Stimulated activated CD4-positive, alpha-beta T cell treated with anti-CD3 and anti-CD28 coated beads, Interleukin-1b, Interleukin-23, amount 100 ng/mL, for 24 hours (primary cell): ENCODE measurements around the gene GDI2.

ENCODE experiments used
- DNase-seq, 4 experiments: peaks; one replicate each; pipeline ENCODE4 v3.0.0-alpha.2; 2020; ENCODE audit warnings: low read depth in 4 of 4, low spot score in 1 of 4

The GDI2 gene

GRCh38 chr10:5746197-5746596 is 67.0 kb downstream of the GDI2 start:
- DNase-seq = no peak

- no peak for DNase-seq
These were observed 68.4 kb downstream of the GDI2 start for GRCh38 chr10:5744849-5745248.

GRCh38 chr10:5743736-5744135 is 69.5 kb downstream of the GDI2 start:
- DNase-seq = no peak

GRCh38 chr10:5742116-5742515 is 71.1 kb downstream of the GDI2 start:
- no peak for DNase-seq

GRCh38 chr10:5741276-5741675 is 72.0 kb downstream of the GDI2 start:
- DNase-seq = no peak

GRCh38 chr10:5738427-5738826 is 74.8 kb downstream of the GDI2 start:
- no peak for DNase-seq

GRCh38 chr10:5737352-5737751 is 75.9 kb downstream of the GDI2 start:
- DNase-seq = no peak

GRCh38 chr10:5736591-5736990 is 76.6 kb downstream of the GDI2 start:
- no peak for DNase-seq

- DNase-seq = no peak
These were observed 78.1 kb downstream of the GDI2 start for GRCh38 chr10:5735119-5735518.

- no peak for DNase-seq
These were observed 81.1 kb downstream of the GDI2 start for GRCh38 chr10:5732141-5732540.

GRCh38 chr10:5731559-5731958 is 81.7 kb downstream of the GDI2 start:
- no peak for DNase-seq

GRCh38 chr10:5730766-5731165 is 82.5 kb downstream of the GDI2 start:
- no peak for DNase-seq

- DNase-seq = no peak
These were observed 89.5 kb downstream of the GDI2 start for GRCh38 chr10:5723692-5724091.

GRCh38 chr10:5720182-5720581 is 93.1 kb downstream of the GDI2 start:
- no peak for DNase-seq

GRCh38 chr10:5719546-5719945 is 93.7 kb downstream of the GDI2 start:
- no peak for DNase-seq
